Measurements from ENCODE around the gene BLID.

DNA sequence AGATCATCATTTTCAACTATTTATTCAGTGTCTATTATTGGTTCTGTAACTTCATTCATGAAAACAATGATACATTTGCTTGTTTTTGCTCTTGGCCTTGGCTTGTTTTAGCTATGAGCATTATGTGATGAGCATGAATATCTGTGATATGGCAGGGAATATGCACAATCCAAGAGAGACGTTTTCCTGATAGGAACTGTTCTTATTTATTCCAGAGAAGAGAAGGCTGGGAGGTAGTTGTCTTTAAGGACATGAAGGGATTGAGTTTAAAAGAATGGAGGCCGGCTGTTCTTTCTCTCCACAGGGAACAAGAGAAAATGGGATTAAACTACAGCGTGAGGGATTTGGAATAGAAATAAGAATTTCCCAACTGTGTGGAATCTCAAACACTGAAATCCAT lies 30.3 kb downstream of the BLID start:
- TF ChIP-seq, protein P1, sequence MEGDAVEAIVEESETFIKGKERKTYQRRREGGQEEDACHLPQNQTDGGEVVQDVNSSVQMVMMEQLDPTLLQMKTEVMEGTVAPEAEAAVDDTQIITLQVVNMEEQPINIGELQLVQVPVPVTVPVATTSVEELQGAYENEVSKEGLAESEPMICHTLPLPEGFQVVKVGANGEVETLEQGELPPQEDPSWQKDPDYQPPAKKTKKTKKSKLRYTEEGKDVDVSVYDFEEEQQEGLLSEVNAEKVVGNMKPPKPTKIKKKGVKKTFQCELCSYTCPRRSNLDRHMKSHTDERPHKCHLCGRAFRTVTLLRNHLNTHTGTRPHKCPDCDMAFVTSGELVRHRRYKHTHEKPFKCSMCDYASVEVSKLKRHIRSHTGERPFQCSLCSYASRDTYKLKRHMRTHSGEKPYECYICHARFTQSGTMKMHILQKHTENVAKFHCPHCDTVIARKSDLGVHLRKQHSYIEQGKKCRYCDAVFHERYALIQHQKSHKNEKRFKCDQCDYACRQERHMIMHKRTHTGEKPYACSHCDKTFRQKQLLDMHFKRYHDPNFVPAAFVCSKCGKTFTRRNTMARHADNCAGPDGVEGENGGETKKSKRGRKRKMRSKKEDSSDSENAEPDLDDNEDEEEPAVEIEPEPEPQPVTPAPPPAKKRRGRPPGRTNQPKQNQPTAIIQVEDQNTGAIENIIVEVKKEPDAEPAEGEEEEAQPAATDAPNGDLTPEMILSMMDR (IDR thresholded peaks at IDR 0.05), result no peak
- no peak for TF ChIP-seq EP300 (IDR thresholded peaks at IDR 0.05)

Measured in suprapubic skin (tissue), 3 donors.